Mucosa of gallbladder (tissue), 1 donor: ENCODE measurements around the gene NOL11. TPM values are rescaled to one million over a fixed set of nuclear protein-coding genes. Genes with fewer than 3 reads are reported as not detected.
A peak's percentile ranks its signal among the peaks of the same experiment; 100 is the strongest.
"Not testable (repeated sequence)": the region's sequence is repeated elsewhere in the genome, so short reads cannot be mapped to it uniquely, and the experiment has no call there.

Source experiments
- DNase-seq: peaks from one replicate; pipeline ENCODE4 v3.0.0-alpha.2; 2020; ENCODE audit warnings: low spot score
- total RNA-seq: library from RNA; stranded (reverse); gene quantifications from one replicate; pipeline ENCODE4 v1.2.1, GENCODE V29; 2021
- donor health status: DM: no; HTN: no; CAD: no.

The NOL11 gene
- 24.9 TPM for total RNA-seq

- DNase-seq: peak; percentile 100
Measured at GRCh38 chr17:67717624-67718324, at the start of gene NOL11. Gene NOL11 (plus strand): TSS chr17:67717936. CDS start chr17:67717948, 12 bp downstream.

GRCh38 chr17:67671493-67671892 is 46.2 kb upstream of the NOL11 start:
- no peak for DNase-seq

GRCh38 chr17:67672592-67673335 is 45.0 kb upstream of the NOL11 start:
- DNase-seq: peak; percentile 34

GRCh38 chr17:67675481-67675880 is 42.3 kb upstream of the NOL11 start:
- no peak for DNase-seq

GRCh38 chr17:67676305-67676704 is 41.4 kb upstream of the NOL11 start:
- DNase-seq: peak; percentile 22

GRCh38 chr17:67678414-67678813 is 39.3 kb upstream of the NOL11 start:
- no peak for DNase-seq

GRCh38 chr17:67679225-67679624 is 38.5 kb upstream of the NOL11 start:
- DNase-seq: no peak

GRCh38 chr17:67679721-67680120 is 38.0 kb upstream of the NOL11 start:
- no peak for DNase-seq

GRCh38 chr17:67680445-67681224 is 37.1 kb upstream of the NOL11 start:
- no peak for DNase-seq

GRCh38 chr17:67682196-67682595 is 35.5 kb upstream of the NOL11 start:
- DNase-seq: peak; percentile 80

- no peak for DNase-seq
Measured at GRCh38 chr17:67685351-67685750, 32.4 kb upstream of the NOL11 start.

GRCh38 chr17:67686241-67686640 is 31.5 kb upstream of the NOL11 start:
- no peak for DNase-seq

GRCh38 chr17:67687511-67687910 is 30.2 kb upstream of the NOL11 start:
- DNase-seq: no peak

- peak; percentile 73 for DNase-seq
Measured at GRCh38 chr17:67689534-67690177, 28.1 kb upstream of the NOL11 start.

- no peak for DNase-seq
Measured at GRCh38 chr17:67693811-67694210, 23.9 kb upstream of the NOL11 start.

- DNase-seq: no peak
Measured at GRCh38 chr17:67696347-67696746, 21.4 kb upstream of the NOL11 start.

GRCh38 chr17:67696853-67697498 is 20.8 kb upstream of the NOL11 start:
- DNase-seq: no peak

- no peak for DNase-seq
Measured at GRCh38 chr17:67700037-67700724, 17.6 kb upstream of the NOL11 start.

- no peak for DNase-seq
Measured at GRCh38 chr17:67700725-67701119, 17.0 kb upstream of the NOL11 start.

- DNase-seq: not testable (repeated sequence)
Measured at GRCh38 chr17:67702861-67703260, 14.9 kb upstream of the NOL11 start.

- no peak for DNase-seq
Measured at GRCh38 chr17:67707442-67707841, 10.3 kb upstream of the NOL11 start.
